GM12801 (cell line): ENCODE measurements around the gene SHMT1.

Experiments used
- CTCF ChIP-seq: IDR thresholded peaks from one replicate; pipeline ENCODE4 v1.5.1; 2011; ENCODE audit warnings: control low read depth; ENCODE audit not compliant: insufficient read length; ENCODE audit errors: extremely low read depth

Gene SHMT1

GRCh38 chr17:18331879-18332278 is 31.5 kb downstream of the SHMT1 start:
- TF ChIP-seq CTCF: no peak

DNA sequence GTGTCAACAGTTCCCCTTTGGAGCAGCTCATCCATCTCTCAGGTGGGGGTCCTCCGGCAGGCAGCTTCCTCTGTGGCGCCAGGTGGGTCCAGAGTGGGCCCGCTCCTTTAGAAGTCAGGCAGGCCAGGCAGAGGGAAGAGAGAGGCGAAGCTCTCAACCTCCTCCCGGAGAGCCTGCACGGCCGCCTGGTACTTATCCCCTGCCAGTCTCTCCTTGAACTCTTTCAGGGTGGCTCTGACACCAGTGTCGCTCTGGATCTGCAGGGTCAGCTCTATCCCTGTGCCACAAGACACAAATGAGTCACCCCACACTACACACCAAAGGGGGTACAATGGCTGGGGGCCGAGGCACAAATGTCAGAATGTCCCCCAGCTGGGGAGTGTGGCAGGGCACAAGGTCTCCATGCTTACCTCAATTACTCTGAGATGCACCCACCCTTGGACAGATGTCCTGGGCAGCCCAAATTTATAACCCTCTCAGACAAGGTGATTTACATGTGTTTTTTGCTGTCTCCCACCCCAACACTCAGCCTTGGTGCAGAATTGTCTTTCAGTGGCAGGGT is 34.6 kb downstream of the SHMT1 start:
- no peak for TF ChIP-seq CTCF

- no peak for TF ChIP-seq CTCF
These were observed 35.8 kb downstream of the SHMT1 start for GRCh38 chr17:18327556-18327955.

DNA sequence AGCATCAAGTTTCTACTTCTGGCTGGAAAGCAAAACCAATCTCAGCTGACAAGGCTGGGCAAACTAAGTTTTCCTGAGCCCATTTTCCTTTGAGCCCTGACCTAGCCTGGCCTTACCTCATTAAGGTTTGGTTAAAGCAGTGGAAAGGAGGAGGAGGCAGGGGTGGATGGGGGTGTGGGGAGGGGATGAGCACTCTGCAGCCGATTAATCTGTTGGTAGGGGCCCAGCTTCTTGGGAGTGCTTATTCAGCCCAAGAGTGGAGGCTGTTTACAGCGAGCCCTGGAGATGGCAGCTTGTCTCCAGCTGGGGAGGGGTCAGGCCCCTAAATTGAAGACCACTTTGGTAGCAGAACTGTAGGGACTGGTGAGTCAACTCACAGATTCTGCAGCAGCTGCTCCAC is 36.3 kb downstream of the SHMT1 start:
- no peak for TF ChIP-seq CTCF

DNA sequence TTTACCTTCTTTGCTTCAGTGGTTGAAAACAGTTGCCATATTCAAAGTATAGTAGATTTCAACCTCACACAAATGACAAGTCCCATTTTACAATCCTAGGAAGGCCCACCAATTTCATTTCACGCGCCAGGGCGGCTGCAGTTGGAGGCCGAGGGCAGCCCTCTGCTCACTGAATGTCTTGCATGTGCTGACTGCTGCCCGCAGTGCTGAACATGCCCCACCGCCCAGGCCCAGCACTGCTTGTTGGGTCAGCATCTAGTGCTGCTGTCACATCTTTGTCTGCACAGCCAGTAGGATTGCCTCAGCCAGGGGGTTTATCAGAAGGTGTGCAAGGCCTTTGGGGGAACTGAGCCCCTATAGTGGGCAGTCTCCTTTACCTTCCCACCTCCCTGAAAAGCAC is 36.8 kb downstream of the SHMT1 start:
- no peak for TF ChIP-seq CTCF

DNA sequence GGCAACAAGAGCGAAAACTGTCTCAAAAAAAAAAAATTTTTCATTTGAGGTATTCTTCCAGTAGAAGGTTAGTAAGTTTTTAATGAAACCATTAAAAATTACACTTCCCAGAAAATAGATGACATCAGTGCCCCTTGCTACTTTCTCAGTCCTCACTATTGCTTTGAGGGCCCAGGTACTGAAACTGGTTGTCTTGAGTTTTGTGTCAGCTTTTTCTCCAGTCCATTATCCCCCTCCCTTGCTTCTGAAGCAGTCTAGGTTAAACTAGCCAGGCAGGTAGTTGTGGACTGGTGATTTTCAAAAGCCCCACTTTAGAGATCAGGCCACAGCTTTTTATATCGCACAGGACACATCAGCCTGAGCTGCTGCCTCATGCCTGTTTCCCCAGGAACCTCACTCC is 37.3 kb downstream of the SHMT1 start:
- no peak for TF ChIP-seq CTCF

GRCh38 chr17:18324140-18325050 is 39.0 kb downstream of the SHMT1 start:
- TF ChIP-seq CTCF: no peak
